HT-29 (cell line): ENCODE measurements around the gene PRRT4. TPM values are rescaled to one million over a fixed set of nuclear protein-coding genes. Genes with fewer than 3 reads are reported as not detected.

Experiments used
- DNase-seq: peaks from one replicate; pipeline ENCODE4 v3.0.0-alpha.2; 2015; ENCODE audit warnings: low spot score
- total RNA-seq: library from RNA; depleted of rRNA; stranded (reverse); fragments of >200 nt; shearing (Covaris generic); gene quantifications from 2 replicates; pipeline ENCODE4 v1.2.3, GENCODE V29; 2014

The PRRT4 gene
- total RNA-seq, 1 experiment from 2014 or later, result not detected

- DNase-seq, result no peak
Observed at GRCh38 chr7:128395748-128396147, 34.3 kb upstream of the PRRT4 start.

GRCh38 chr7:128394904-128395496 is 33.5 kb upstream of the PRRT4 start:
- no peak for DNase-seq

GRCh38 chr7:128393526-128394330 is 32.2 kb upstream of the PRRT4 start:
- no peak for DNase-seq

GRCh38 chr7:128392446-128393327 is 31.2 kb upstream of the PRRT4 start:
- DNase-seq, result no peak

GRCh38 chr7:128391805-128392204 is 30.3 kb upstream of the PRRT4 start:
- no peak for DNase-seq

- DNase-seq, result no peak
Observed at GRCh38 chr7:128390871-128391565, 29.5 kb upstream of the PRRT4 start.

- DNase-seq, result no peak
Observed at GRCh38 chr7:128389618-128390329, 28.3 kb upstream of the PRRT4 start.

GRCh38 chr7:128389085-128389617 is 27.7 kb upstream of the PRRT4 start:
- no peak for DNase-seq

GRCh38 chr7:128388145-128388485 is 26.6 kb upstream of the PRRT4 start:
- no peak for DNase-seq

- DNase-seq, result peak; percentile 88
Observed at GRCh38 chr7:128387216-128388144, 26.0 kb upstream of the PRRT4 start.

- DNase-seq, result no peak
Observed at GRCh38 chr7:128385988-128386925, 24.8 kb upstream of the PRRT4 start.

GRCh38 chr7:128384726-128385125 is 23.2 kb upstream of the PRRT4 start:
- DNase-seq, result no peak

GRCh38 chr7:128383776-128384175 is 22.3 kb upstream of the PRRT4 start:
- no peak for DNase-seq

GRCh38 chr7:128381161-128381821 is 19.8 kb upstream of the PRRT4 start:
- DNase-seq, result peak; percentile 38

- DNase-seq, result no peak
Observed at GRCh38 chr7:128380483-128381106, 19.1 kb upstream of the PRRT4 start.

GRCh38 chr7:128379900-128380479 is 18.5 kb upstream of the PRRT4 start:
- no peak for DNase-seq

GRCh38 chr7:128378637-128379036 is 17.1 kb upstream of the PRRT4 start:
- DNase-seq, result no peak
